ENCODE data around the gene CCDC201. TPM values are rescaled to one million over a fixed set of nuclear protein-coding genes. Genes with fewer than 3 reads are reported as not detected.

The CCDC201 gene
- total RNA-seq, 2 experiments from 2014 or later: not detected

DNA sequence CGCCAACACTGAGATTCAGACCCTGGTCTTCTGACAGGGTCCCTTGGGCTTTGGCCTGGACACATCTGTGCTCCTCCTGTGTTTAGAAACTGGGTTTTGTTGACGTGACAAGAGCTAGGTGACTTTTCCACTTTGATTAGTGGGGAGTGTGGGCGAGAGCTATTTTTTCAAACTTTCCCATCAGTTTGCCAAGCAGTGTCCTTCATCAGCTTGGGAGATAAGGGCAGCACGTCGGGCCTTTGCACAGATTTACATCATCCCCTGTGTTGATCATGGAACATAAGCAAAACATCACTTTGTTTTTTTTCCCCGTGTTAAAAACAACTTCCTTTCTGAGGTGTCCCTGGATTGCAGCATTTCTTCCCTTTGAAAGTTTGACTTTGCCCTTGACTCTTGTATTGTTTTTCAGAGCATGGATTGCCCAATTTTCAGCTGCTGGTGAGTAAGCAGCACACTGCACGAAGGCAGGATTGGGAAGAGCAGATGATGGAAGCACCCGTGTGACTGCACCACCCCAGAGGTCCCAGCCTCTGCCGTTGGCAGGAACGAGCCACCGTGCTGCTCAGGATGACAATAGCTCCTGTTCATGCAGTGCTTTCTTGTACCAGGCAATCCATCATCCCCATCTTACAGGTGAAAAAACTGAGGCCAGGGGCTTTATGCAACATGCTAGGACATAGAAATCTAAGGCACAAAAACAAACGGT is 9.0 kb upstream of the CCDC201 start:
- no peak for DNase-seq
- H3K36me3 Mint-ChIP-seq (ENCODE audit: low read depth): no peaks in the 10 kb centered on the region
- TF ChIP-seq, protein P1, sequence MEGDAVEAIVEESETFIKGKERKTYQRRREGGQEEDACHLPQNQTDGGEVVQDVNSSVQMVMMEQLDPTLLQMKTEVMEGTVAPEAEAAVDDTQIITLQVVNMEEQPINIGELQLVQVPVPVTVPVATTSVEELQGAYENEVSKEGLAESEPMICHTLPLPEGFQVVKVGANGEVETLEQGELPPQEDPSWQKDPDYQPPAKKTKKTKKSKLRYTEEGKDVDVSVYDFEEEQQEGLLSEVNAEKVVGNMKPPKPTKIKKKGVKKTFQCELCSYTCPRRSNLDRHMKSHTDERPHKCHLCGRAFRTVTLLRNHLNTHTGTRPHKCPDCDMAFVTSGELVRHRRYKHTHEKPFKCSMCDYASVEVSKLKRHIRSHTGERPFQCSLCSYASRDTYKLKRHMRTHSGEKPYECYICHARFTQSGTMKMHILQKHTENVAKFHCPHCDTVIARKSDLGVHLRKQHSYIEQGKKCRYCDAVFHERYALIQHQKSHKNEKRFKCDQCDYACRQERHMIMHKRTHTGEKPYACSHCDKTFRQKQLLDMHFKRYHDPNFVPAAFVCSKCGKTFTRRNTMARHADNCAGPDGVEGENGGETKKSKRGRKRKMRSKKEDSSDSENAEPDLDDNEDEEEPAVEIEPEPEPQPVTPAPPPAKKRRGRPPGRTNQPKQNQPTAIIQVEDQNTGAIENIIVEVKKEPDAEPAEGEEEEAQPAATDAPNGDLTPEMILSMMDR (IDR thresholded peaks at IDR 0.05): no peak
- H3K27ac Mint-ChIP-seq: no peak overlapping the region
- no peak for ATAC-seq (ENCODE audit: poor library complexity)
- H3K4me3 Mint-ChIP-seq: no peak overlapping the region
- H3K4me1 Mint-ChIP-seq (ENCODE audit: low read depth): no peaks in the 10 kb centered on the region
- Histone ChIP-seq H3K27ac (ENCODE audit: low read depth in 1 of 2, low read length in 2 of 2) (no peak overlapping the region), H3K27me3 (ENCODE audit: control insufficient read depth in 1 of 2, insufficient read depth in 2 of 2, low read length in 2 of 2) (peaks cover 4 to 11% of the 10 kb centered on the region in 2 experiments), H3K4me1 (ENCODE audit: insufficient read depth, low read length) (no peaks in the 10 kb centered on the region), H3K4me3 (ENCODE audit: low read length) (no peak overlapping the region), H3K36me3 (ENCODE audit: insufficient read depth, low read length) (no peaks in the 10 kb centered on the region), H3K9me3 (ENCODE audit: control insufficient read depth in 1 of 2, insufficient read depth in 1 of 2, low read length in 2 of 2) (peaks cover 12 to 13% of the 10 kb centered on the region in 2 experiments)
- ChIA-PET CTCF (no interaction called here), POLR2A (no interaction called here)
- H3K27me3 Mint-ChIP-seq: peaks cover 35% of the 10 kb centered on the region
- peaks cover 4% of the 10 kb centered on the region for H3K9me3 Mint-ChIP-seq
- intact Hi-C loops (cut with DNase I, micrococcal nuclease): no loop called here

DNA sequence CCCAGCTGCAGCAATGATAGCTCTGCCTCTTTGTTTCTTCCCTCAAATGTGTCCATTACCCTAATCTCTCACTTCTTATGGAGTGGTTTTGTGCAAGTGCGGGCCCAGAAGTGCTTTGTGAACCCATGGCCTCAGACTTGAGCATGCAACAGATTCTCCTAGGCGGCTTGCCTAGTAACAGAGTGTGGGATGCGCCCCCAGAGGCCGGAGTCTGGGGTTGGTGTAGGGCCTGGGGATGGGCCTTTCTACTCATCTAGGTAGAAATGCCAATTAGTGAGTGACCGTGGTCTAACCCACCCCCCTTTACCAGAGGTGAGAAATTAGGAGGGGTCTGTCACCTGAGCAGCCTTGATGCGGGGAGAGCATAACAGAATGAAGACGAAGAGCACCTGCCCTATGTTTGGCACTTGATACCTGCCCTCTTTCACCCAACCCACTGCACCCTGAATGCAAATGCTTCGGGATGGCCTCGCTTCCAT is 8.4 kb upstream of the CCDC201 start:
- DNase-seq (no peak), ATAC-seq (ENCODE audit: poor library complexity) (no peak)
- peaks cover 4 to 5% of the 10 kb centered on the region in 2 experiments for H3K27me3 ChIP-seq (ENCODE audit: control insufficient read depth in 1 of 2, insufficient read depth in 2 of 2, low read length in 2 of 2)
- no peak overlapping the region for H3K27ac Mint-ChIP-seq
- H3K4me3 ChIP-seq (ENCODE audit: low read length): no peak overlapping the region
- ChIA-PET POLR2A (no interaction called here), CTCF (no interaction called here)
- H3K36me3 Mint-ChIP-seq (ENCODE audit: low read depth): no peaks in the 10 kb centered on the region
- H3K4me1 ChIP-seq (ENCODE audit: insufficient read depth, low read length): no peaks in the 10 kb centered on the region
- no peaks in the 10 kb centered on the region for H3K4me1 Mint-ChIP-seq (ENCODE audit: low read depth)
- no peak overlapping the region for H3K27ac ChIP-seq (ENCODE audit: low read depth in 1 of 2, low read length in 2 of 2)
- H3K9me3 ChIP-seq (ENCODE audit: control insufficient read depth in 1 of 2, insufficient read depth in 1 of 2, low read length in 2 of 2): peaks cover 12 to 17% of the 10 kb centered on the region in 2 experiments
- intact Hi-C loops (cut with DNase I, micrococcal nuclease): no loop called here
- TF ChIP-seq, protein P1 (IDR thresholded peaks at IDR 0.05): no peak
- no peaks in the 10 kb centered on the region for H3K36me3 ChIP-seq (ENCODE audit: insufficient read depth, low read length)
- peaks cover 4% of the 10 kb centered on the region for H3K9me3 Mint-ChIP-seq
- H3K4me3 Mint-ChIP-seq: no peak overlapping the region
- H3K27me3 Mint-ChIP-seq: peaks cover 29% of the 10 kb centered on the region

DNA sequence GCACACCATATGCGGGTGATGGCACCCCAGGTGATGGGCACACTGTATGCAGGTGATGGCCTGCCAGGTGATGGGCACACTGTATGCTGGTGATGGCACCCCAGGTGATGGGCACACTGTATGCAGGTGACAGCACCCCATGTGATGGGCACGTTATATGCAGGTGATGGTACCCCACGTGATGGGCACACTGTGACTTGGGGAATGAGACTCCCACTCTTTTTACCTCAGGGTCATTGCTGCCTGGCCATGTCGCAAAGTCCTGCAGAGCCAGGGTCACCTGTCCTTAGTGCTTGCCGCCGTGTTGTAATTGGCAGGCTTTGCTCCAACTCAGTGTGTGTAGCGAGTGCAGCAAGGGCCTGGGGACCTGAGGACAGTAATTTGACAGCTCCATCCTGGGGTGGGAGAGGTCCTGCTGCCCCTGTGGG is 7.6 kb upstream of the CCDC201 start:
- H3K36me3 Mint-ChIP-seq (ENCODE audit: low read depth): no peaks in the 10 kb centered on the region
- Histone ChIP-seq H3K9me3 (ENCODE audit: control insufficient read depth in 1 of 2, insufficient read depth in 1 of 2, low read length in 2 of 2) (peaks cover 12 to 18% of the 10 kb centered on the region in 2 experiments), H3K27ac (ENCODE audit: low read depth in 1 of 2, low read length in 2 of 2) (no peak overlapping the region), H3K4me1 (ENCODE audit: insufficient read depth, low read length) (no peaks in the 10 kb centered on the region), H3K36me3 (ENCODE audit: insufficient read depth, low read length) (no peaks in the 10 kb centered on the region), H3K4me3 (ENCODE audit: low read length) (no peak overlapping the region), H3K27me3 (ENCODE audit: control insufficient read depth in 1 of 2, insufficient read depth in 2 of 2, low read length in 2 of 2) (peaks cover 0 to 2% of the 10 kb centered on the region in 2 experiments)
- TF ChIP-seq, protein P1 (IDR thresholded peaks at IDR 0.05): no peak
- peaks cover 23% of the 10 kb centered on the region for H3K27me3 Mint-ChIP-seq
- no peak for DNase-seq
- ChIA-PET POLR2A (no interaction called here), CTCF (no interaction called here)
- H3K4me1 Mint-ChIP-seq (ENCODE audit: low read depth): no peaks in the 10 kb centered on the region
- intact Hi-C loops (cut with DNase I, micrococcal nuclease): no loop called here
- peaks cover 4% of the 10 kb centered on the region for H3K9me3 Mint-ChIP-seq
- H3K27ac Mint-ChIP-seq: no peak overlapping the region
- no peak for ATAC-seq (ENCODE audit: poor library complexity)
- no peak overlapping the region for H3K4me3 Mint-ChIP-seq
